GM12878 (cell line): Measurements from ENCODE around the gene NPB.

Experiments used
- CBX3 ChIP-seq: fragments of 200-600 bp; sonication (generic); IDR thresholded peaks from 2 replicates; pipeline ENCODE4 v1.6.1; 2016; ENCODE audit warnings: low read depth, borderline replicate concordance
- CTCF ChIP-seq, 3 experiments: IDR thresholded peaks in 2 of 3; conservative IDR thresholded peaks in 1 of 3; 2 replicates each; pipeline ENCODE4 v1.5.1; 2011; ENCODE audit warnings: low read depth in 3 of 3, low read length in 3 of 3, mild to moderate bottlenecking in 3 of 3, control low read depth in 2 of 3, moderate library complexity in 2 of 3, inconsistent platforms in 1 of 3, mixed read lengths in 1 of 3; ENCODE audit not compliant: control insufficient read depth in 2 of 3, insufficient read depth in 1 of 3; ENCODE audit errors: extremely low read depth in 1 of 3
- EP300 ChIP-seq, 2 experiments: fragments of 150-350 bp in 1 of 2; IDR thresholded peaks; 2 replicates each; pipeline ENCODE4 v1.6.1; 2011 to 2012; ENCODE audit warnings: low read depth in 2 of 2, low read length in 2 of 2, borderline replicate concordance in 1 of 2, improper control_type of control experiment in 1 of 2, inconsistent platforms in 1 of 2; ENCODE audit not compliant: control insufficient read depth in 1 of 2
- IRF4 ChIP-seq: IDR thresholded peaks from 2 replicates; pipeline ENCODE4 v1.6.1; 2011; ENCODE audit warnings: low read depth, low read length
- POLR2A ChIP-seq: IDR thresholded peaks from 2 replicates; pipeline ENCODE4 v1.6.1; 2011; ENCODE audit warnings: low read depth, mild to moderate bottlenecking, low read length
- TAF1 ChIP-seq: IDR thresholded peaks from 2 replicates; pipeline ENCODE4 v1.6.1; 2011; ENCODE audit warnings: mild to moderate bottlenecking, low read depth, low read length, borderline replicate concordance
- YY1 ChIP-seq: IDR thresholded peaks from 2 replicates; pipeline ENCODE4 v1.6.1; 2011; ENCODE audit warnings: low read depth, mild to moderate bottlenecking, low read length

DNA sequence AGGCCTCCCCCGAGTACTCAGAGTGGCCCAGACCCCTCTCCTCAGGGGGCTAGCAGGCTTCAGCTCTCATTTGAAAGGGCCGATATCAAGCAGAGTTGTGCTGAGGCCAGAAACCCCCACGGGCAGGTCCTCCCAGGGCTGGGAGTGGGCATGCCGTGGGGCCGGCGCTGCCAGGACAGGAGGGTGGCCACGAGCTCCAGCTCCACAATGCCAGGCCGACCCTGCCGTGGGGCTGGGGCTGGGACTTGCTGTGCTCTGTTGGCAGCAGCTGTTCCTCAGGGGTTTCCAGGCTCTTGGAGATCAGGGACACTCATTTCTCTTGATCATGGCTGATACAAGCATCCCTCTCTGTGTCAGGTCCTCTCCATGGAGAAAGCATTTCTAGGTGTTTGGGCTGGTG, 3.2 kb upstream of the NPB start:
- no peak for TF ChIP-seq IRF4
- no peak for TF ChIP-seq CTCF (IDR thresholded peaks at IDR 0.05 in 2 of 3, conservative IDR thresholded peaks at IDR 0.05 in 1 of 3; ENCODE audit: control insufficient read depth in 2 of 3, extremely low read depth in 1 of 3, insufficient read depth in 1 of 3, low read depth in 3 of 3, low read length in 3 of 3)
- TF ChIP-seq POLR2A: no peak
- no peak for TF ChIP-seq YY1
- TF ChIP-seq EP300 (IDR thresholded peaks at IDR 0.05; ENCODE audit: borderline replicate concordance in 1 of 2, control insufficient read depth in 1 of 2, low read depth in 2 of 2, low read length in 2 of 2): no peak
- no peak for TF ChIP-seq TAF1
- no peak for TF ChIP-seq CBX3
